Jurkat, Clone E6-1 (cell line): ENCODE measurements around the gene E2F2.
"Not testable (repeated sequence)": the region's sequence is repeated elsewhere in the genome, so short reads cannot be mapped to it uniquely, and the experiment has no call there.

ENCODE experiments used
- DNase-seq: peaks from one replicate; pipeline ENCODE4 v3.0.0-alpha.2; 2011; ENCODE audit warnings: low read depth, low spot score
- H3K4me3 ChIP-seq: 2 replicates; pipeline ENCODE4 v1.5.1; 2011; ENCODE audit warnings: mild to moderate bottlenecking, low read length, control low read depth, moderate library complexity

E2F2 gene

DNA sequence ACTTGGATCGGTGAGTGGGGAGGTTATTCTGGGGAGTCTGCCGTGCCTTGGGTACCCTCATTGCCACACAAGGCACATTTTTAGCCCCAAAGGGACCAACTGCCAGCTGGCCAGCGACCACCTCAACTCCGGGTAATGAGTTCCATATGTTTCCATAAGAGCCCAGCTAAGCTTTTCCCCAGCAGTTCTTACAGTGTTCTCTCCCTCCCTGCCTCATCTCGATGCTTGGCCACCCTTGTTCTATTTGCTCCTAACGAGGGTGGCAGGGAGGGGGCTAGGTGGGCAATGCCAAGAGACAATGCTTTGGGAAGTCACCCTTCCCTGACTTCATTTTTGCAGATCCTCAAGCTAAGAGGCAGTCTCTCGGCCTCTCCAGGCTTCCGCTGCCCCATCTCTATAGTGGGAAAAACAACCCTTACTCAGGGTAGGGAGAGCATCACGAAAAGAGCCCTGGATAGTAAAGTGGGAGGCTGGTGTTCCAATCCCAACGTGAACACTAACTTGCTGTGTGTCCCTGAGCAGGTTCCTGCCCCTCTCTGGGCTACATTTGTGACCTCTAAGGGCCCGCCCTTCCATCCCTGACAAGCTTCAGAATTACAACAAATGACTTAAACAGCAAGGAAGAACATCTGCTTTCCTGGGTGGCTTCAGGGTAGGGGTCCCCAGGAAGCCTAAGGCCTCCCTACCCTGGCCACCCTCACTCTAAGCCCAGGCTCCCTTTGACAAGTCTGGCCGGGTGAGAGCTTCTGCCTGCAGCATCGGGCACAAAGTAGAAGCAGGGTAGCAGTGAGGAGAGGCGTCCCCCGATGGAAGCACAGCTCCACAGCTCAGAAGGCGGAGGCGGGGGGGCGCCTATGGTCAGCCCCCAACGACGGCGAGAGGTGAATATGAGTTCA is 22.4 kb upstream of the E2F2 start:
- H3K4me3 ChIP-seq = peak overlapping the region; percentile 69
- DNase-seq = no peak

DNA sequence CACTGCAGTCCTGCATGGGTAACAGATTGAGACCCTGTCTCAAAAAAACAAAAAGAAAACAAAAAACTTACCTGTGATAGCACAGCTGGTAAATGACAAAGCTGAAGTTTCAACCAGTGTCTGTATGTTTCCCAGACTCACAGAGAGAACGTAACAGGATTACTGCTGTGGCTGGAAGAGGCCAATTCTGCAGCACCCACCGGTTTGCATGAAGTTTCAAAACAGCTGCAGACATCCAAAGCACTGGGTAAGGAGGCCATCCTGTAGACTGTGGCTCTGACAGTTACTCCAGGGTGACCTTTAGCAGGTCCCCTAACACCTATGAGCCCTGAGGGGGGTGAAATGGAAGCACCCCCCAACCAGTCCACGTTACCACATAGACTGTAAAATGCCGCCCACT is 20.8 kb upstream of the E2F2 start:
- no peak for DNase-seq
- no peak overlapping the region for H3K4me3 ChIP-seq

DNA sequence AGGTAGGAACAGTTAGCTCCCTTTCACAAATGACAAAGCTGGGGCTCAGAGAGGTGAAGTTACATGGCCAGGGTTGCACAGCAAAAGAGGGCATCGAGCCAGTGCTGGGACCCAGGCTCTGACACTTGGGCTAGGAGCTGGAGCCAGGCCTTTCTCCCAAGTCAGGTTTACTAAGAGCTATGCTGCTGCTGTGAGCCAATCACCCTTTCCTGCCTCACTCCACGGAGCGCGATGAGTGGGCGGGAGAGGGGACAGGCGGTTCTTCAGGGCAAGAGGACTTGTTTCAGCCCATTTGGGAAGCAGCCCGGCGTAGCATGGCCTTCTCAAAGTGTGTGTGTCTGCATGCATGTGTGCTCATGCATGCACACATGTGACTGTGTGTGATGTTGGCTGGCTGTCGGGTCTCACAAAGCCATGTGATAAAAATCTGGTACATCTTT is 17.7 kb upstream of the E2F2 start:
- DNase-seq = no peak
- H3K4me3 ChIP-seq = no peak overlapping the region

DNA sequence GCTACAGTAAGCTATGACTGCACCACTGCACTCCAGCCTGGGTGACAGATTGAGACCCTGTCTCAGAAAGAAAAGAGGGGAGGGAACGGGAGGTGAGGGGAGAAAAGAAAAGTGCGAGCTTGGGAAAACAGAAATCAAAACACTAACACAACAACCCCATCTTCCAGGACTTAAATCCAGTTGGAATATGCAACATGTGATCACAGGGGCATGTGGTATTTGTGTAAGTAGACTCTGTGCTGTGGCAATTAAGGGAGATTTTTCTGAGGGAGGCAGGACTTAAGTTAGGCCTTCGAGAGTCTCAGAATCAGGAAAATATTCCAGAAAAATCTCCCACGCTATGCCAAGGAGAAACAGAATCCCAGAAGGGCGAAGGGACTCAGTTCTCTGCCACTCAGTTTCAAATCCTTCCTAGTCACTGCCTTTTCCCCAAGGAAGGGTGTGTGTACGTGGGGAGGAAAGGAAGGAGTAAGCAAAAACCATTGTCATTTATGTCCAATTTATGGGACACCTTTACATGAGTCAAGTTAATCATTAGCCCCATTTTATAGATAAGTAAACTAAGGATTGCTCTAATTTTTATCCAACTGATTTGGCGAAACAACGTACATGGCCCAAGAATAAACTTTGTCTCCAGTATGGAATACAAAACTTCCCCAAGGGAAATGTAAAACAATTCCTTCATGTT is 16.0 kb upstream of the E2F2 start:
- DNase-seq = no peak
- no peak overlapping the region for H3K4me3 ChIP-seq

DNA sequence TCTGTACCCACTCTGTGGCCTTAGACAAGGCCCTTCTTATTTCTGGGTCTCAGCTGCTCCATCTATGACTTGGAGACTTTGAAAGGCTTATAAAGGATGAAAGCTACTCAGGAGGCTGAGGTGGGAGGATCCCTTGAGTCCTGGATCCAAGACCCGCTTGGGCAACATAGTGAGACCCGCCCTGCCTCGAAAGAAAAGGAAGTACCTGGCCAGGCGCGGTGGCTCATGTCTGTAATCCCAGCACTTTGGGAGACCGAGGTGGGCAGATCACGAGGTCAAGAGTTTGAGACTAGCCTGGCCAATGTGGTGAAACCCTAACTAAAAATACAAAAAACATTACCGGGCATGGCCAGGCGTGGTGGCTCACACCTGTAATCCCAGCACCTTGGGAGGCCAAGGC is 14.8 kb upstream of the E2F2 start:
- H3K4me3 ChIP-seq = no peak overlapping the region
- DNase-seq = no peak

DNA sequence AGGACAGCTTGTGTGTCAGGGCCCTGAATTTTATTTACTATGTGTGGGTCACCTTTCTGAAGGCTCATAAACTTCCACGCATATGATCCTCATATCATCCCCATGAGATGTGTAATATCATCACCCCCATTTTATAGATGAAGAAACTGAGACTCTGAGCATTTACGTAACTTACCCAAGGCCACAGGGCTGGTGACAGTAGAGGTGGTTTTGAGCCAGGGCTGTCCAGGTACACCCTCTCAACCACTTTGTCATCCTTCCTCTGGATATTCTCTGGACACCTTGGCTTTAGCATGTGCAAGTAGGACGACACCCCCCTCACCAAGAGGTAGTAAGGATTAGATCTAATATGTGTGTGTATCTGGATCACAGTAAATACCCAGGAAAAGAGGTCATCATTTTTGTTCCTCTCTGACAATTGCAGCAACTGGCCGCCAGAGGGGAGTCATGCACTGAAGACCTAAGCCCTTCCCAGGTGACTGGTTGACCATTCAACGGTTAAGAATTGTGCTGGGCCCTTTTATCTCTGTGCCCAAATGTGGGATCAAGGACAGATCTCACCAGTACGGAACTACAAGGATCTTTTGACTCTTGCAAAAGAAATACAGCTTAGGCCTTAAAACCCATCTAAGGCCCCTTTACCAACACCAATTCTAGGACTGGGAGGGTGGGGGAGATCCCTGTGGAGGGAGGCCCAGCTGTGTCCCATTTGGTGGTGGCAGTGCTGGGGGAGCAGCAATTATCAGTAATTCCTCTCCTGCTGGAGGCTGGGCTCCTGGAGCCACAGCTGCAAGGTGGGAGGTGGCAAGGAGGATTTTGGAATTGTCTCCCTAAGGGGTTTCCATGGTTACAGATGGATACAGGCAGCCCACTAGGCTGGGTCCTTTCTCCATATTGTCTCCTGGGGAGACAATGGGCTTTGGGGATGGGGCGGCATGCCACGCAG is 13.7 kb upstream of the E2F2 start:
- H3K4me3 ChIP-seq = no peak overlapping the region
- peak; percentile 76 for DNase-seq

DNA sequence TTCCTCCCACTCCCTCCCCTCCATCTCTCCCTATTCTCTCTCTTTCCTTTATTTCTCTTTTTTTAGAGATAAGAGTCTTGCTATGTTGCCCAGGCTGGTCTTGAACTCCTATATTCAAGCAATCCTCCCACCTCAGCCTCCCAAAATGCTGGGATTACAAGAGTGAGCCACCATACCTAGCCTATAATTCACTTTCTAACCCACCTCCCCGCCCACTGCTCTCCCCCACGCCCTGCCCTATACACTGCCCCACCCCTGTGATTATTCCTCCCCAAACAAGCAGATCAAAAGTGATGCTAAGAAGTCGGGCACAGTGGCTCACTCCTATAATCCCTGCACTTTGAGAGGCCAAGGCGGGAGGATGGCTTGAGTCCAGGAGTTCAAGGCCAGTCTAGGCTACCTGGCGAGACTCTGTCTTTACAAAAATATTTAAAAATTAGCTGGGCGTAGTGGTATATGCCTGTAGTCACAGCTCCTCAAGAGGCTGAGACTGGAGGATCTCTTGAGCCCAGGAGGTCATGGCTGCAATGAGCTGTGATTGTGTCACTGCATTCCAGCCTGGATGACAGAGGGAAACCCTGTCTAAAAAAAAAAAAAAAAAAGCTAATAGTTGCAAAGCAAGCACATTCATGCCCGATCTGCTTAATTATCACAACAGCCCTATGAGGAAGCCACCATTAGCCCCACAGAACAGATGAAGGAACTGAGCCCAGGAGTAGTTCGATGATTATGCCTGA is 12.8 kb upstream of the E2F2 start:
- DNase-seq = no peak
- H3K4me3 ChIP-seq = no peak overlapping the region

DNA sequence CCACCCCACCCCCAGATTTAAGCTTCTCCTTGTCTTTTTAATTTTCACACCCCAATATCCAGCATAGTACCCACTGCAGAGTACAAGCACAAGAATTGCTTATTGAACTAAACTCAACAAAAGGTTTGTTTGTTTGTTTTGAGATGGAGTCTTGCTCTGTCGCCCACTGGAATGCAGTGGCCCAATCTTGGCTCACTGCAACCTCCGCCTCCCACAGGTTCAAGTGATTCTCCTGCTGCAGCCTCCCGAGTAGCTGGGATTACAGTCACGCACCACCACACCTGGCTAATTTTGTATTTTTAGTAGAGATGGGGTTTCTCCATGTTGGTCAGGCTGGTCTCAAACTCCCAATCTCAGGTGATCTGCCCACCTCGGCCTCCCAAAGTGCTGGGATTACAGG is 11.9 kb upstream of the E2F2 start:
- H3K4me3 ChIP-seq, DNase-seq: not testable (repeated sequence)

DNA sequence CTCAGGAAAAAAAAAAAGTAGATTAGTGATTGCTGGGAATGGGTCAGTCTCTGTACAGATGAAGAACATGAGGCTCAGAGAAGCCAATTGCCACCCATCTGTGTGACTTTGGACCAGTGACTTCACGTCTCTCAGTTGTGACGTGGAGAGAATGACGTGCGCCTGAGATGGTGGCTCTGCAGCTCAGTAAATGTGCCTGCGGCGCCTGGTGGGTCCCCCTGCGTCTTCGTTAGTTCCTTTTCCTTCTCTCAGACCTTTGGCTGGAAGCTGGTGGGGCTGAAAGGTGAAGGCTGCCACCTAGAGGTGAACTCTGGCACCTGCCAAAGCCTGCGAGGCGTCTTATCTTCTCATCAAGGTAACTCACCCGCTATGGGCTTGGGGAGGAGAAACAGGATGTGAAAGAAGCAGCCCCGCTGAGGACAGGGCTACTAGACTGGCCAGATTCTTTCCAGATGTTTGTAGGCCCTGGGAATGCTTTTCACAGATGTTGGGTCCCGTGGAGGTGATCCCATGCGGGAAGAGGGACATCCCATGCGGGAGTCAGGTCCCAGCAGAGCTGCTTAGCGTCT is 8.7 kb upstream of the E2F2 start:
- DNase-seq = peak; percentile 97
- peak overlapping the region; percentile 19; the same call in 1 of the 2 replicates for H3K4me3 ChIP-seq

DNA sequence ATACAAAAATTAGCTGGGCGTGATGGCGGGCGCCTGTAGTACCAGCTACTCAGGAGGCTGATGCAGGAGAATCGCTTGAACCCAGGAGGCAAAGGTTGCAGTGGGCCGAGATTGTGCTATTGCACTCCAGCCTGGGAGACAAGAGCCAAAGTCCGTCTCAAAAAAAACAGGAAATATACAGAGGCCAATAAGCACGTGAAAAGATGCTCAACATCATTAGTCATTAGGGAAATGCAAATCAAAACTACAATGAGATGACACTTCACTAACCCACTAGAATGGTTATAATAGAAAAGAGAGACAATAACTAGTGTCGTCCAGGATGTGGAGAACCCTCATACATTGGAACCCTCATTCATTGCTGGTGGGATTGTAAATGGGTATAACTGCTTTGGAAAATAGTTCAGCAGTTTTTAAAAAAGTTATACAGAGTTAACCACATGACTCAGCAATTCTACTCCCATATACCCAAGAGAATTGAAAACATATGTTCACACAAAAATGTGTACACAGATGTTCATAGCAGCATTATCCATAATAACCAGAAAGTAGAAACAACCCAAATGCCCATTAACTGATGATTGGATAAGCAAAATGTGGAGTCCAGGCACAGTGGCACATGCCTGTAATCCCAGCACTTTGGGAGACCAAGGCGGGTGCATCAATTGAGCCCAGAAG is 6.4 kb upstream of the E2F2 start:
- no peak for DNase-seq
- H3K4me3 ChIP-seq = no peak overlapping the region

DNA sequence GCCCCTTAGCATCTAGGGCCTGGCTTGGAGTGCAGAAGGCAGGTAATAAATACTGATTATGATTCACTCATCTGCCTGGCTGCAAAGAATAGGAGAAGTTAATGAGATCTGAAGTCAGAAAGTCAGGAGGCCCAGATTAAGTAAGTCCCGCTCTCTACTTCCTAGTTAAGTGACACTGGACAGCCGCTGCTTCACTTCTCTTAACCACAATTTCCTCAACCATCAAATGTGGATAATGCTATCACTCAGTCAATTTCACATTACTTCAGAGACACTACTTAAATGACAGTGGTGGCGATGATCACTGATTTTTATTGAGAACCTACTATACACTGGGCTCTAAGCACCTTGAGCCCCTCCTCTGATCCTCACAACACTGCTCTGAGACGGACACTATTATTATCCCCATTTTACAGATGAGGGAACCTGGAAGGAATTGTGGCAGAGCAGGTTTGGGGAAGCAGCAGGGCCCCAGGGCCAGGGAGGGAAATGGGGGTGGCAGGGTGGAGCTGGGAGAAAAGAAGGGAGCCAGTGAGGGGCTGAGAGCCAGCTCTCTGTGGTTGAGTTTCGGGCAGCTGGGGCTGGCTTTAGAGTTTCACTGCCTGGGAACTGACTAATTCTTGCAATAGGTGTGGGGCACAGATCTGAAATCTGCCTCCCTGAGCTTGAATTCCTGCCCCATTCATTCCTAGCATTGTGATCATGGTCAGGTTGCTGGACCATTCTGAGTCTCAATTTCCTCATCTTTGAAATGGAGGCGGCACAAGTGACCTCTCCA is 2.4 kb upstream of the E2F2 start:
- no peak overlapping the region for H3K4me3 ChIP-seq
- DNase-seq = no peak

DNA sequence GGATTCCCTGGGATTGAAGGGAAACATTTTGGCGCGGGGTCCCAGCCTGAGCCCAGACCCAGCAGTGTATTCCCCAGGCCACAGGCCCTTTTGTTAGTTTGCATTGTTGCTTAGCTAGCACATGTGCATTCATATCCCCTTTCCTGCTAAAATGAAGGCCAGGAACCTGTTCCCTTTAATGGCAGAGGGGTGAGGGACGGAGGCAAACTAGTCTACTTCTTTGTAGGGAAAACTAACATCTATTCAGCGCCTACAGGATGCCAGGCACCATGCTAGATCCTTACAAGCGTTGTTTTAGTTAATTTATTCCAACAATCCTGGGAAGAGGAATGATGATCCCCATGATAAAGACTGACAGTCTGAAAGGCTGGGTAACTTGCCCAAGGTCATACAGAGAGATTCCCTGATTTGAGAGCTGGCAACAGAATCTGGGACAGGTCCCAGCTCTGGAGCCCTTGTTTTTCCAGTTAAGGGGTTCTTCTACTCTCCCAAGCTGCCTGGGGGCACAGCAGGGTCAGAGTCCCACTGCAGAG is 595 bp upstream of the E2F2 start:
- no peak for DNase-seq
- H3K4me3 ChIP-seq = peak overlapping the region; percentile 63

DNA sequence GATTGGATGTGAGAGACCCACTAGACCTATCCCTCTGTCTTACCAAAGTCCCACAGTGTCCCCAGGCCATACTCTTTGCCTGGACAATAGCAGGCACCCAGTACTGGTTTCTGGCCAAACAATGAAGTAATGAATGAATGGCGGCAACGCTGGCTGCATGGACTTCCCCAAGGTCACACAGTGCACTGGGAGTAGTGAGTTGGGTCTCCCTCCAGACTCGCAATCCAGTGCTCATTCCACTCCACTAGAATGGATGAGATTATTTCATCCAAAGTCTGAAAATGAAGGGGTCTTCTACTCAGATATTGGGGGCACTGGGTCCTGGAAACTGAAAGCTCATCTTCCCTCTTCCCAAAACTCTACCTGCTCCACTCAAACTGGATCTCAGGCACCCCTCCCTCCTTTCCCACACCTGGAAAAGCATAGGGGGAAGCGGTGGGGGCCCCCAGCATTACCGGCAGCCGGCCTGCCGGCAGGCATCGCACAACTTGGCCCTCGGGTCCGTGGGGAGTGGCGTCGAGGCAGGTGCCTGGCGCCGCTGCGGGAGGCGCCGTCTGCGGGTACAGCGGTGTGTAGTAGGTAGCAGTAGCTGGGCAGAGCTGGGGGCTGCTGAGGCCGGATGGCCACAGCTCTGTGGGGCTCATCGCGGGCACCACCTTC is 816 bp downstream of the E2F2 start:
- no peak for DNase-seq
- H3K4me3 ChIP-seq = peak overlapping the region; percentile 63

DNA sequence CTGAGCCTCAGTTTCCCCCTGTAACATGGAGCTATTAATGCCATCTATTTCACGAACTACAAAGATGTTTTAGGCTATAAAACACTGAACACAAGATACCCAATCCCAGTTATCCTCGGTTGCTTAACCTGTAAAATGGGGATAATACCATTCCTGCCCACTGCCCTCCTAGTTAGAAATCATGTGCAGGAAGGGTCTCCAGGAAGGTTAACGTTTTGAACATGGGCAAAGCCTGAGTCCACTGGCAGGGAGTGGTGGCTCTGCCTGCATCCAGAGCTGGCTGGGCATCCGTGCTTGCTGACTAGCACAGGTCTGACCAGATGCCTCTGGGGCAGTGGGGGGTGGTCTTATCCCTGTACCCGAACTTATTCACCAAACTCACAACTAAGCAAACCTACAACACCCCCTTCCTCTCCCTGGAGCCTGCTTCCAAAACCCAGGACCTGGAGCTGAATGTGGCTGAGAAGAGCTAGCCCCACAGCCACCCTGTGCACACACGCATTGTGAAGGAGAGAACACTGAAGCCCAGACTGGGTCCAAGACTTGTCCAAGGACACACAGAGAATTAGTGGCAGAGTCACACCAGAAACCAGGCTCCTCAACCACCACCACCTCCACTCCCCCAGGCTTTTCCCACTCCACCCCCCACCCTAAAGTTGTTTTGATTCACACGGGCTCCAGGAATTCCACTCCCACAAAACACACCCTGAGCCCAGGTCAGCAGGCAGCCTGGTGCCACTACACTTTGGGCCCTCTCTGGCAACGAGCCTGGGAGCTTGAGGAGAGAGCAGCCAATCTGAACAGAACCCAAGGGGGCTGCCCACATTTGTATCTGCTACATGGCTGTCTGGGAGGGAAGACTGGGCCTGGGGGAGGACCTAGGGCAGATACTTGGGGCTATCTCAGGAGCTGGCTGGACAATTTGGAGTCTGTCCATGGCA is 1.6 kb downstream of the E2F2 start:
- peak overlapping the region; percentile 63 for H3K4me3 ChIP-seq
- no peak for DNase-seq

DNA sequence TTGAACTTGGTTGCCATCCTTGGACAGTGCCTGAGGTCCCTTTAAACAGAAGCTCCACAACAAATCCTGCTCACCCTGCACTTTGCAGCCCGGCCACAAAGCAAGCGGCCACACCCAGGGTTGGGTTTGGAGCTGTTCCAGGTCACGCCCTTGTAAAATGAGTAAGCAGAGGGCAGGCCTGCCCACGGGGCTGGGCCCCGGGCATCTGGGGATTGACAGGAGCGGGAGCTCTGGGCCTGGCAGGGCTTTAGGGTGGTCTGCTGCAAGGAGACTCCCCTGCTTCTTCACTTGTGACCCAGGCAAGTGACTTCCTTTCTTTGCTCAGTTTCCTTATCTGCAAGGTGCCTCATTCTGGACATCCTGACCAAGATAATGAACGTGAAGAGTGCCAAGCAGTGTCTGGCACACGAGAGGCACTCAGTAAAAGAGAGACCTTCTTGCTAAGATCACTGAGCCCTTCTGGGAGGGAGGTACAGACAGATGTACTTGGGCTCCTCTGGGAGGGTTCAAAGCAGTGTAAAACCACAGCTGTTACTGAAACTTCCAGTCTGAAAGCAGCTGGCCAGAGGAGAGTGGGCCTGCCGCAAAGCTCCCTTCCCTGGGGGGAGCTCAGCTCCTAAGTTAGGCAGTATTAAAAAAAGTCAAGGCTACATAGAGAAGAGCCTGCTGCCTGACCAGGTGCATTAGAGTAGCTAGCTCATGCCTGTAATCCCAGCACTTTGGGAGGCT is 2.6 kb downstream of the E2F2 start:
- peak; percentile 93 for DNase-seq
- peak overlapping the region; percentile 63 for H3K4me3 ChIP-seq
